SK-N-SH (cell line): ENCODE measurements around the gene NEAT1.

Source experiments
- CHD2 ChIP-seq: fragments of 150-350 bp; IDR thresholded peaks from 2 replicates; pipeline ENCODE4 v1.6.1; 2018; ENCODE audit warnings: low read length; ENCODE audit not compliant: partially characterized antibody
- EP300 ChIP-seq, 2 experiments: IDR thresholded peaks; 2 replicates each; pipeline versions ENCODE4 v1.4.0 to v1.6.1; 2012; ENCODE audit warnings: borderline replicate concordance in 1 of 2, low read depth in 1 of 2, low read length in 1 of 2
- EZH2phosphoT487 ChIP-seq: fragments of 200-600 bp; sonication (generic); IDR thresholded peaks from 2 replicates; pipeline ENCODE4 v1.6.1; 2017; ENCODE audit warnings: low read depth, mixed run types, mild to moderate bottlenecking, antibody characterized with exemption, moderate library complexity, borderline replicate concordance
- FOXM1 ChIP-seq: IDR thresholded peaks from 2 replicates; pipeline ENCODE4 v1.4.0; 2012; ENCODE audit warnings: low read depth, mild to moderate bottlenecking
- POLR2AphosphoS5 ChIP-seq: IDR thresholded peaks from 2 replicates; pipeline ENCODE4 v1.6.1; 2012; ENCODE audit warnings: low read depth, low read length
- RAD21 ChIP-seq: IDR thresholded peaks from 2 replicates; pipeline ENCODE4 v1.6.1; 2012; ENCODE audit warnings: mild to moderate bottlenecking, low read length
- RCOR1 ChIP-seq: fragments of 150-350 bp; IDR thresholded peaks from 2 replicates; pipeline ENCODE4 v1.6.1; 2017; ENCODE audit warnings: antibody characterized with exemption, low read length
- SMC3 ChIP-seq: IDR thresholded peaks from 2 replicates; pipeline ENCODE4 v1.6.1; 2012; ENCODE audit warnings: low read depth, low read length, improper control_type of control experiment
- TF ChIP-seq, protein P1 (sequence below): fragments of 200-600 bp; sonication (generic); IDR thresholded peaks from 2 replicates; pipeline ENCODE4 v1.6.1; 2017; ENCODE audit warnings: antibody characterized with exemption, mild to moderate bottlenecking, moderate library complexity
- TF ChIP-seq, protein P2 (sequence below): IDR thresholded peaks from 2 replicates; pipeline ENCODE4 v1.4.0; 2012; ENCODE audit warnings: low read depth

DNA sequence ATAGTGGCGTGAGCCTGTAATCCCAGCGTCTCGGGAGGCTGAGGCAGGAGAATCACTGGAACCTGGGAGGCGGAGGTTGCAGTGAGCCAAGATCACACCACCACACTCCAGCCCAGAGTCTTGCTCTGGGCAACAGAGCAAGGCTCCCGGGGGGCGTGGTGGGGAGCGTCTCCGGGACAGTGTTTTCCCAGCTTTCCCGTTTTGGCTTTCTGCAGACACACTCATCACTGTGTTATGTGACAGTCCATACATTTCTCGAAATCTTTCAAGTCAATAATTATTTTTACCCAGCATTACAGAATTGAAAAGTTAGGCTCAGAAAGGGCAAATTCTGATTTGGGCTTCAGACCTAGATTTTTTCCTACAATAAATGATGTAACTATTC lies 31.7 kb downstream of the NEAT1 start:
- TF ChIP-seq CHD2 (no peak), RCOR1 (no peak), EP300 (IDR thresholded peaks at IDR 0.05; ENCODE audit: borderline replicate concordance in 1 of 2, low read depth in 1 of 2, low read length in 1 of 2) (no peak), SMC3 (no peak), RAD21 (no peak), FOXM1 (no peak), POLR2AphosphoS5 (no peak), EZH2phosphoT487 (no peak)
- TF ChIP-seq, protein P1, sequence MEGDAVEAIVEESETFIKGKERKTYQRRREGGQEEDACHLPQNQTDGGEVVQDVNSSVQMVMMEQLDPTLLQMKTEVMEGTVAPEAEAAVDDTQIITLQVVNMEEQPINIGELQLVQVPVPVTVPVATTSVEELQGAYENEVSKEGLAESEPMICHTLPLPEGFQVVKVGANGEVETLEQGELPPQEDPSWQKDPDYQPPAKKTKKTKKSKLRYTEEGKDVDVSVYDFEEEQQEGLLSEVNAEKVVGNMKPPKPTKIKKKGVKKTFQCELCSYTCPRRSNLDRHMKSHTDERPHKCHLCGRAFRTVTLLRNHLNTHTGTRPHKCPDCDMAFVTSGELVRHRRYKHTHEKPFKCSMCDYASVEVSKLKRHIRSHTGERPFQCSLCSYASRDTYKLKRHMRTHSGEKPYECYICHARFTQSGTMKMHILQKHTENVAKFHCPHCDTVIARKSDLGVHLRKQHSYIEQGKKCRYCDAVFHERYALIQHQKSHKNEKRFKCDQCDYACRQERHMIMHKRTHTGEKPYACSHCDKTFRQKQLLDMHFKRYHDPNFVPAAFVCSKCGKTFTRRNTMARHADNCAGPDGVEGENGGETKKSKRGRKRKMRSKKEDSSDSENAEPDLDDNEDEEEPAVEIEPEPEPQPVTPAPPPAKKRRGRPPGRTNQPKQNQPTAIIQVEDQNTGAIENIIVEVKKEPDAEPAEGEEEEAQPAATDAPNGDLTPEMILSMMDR, result no peak
- TF ChIP-seq, protein P2, sequence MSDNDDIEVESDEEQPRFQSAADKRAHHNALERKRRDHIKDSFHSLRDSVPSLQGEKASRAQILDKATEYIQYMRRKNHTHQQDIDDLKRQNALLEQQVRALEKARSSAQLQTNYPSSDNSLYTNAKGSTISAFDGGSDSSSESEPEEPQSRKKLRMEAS, result no peak
